Measurements from ENCODE around the gene CDH15.

Gene CDH15

GRCh38 chr16:89140981-89141883, 30.3 kb upstream of the CDH15 start:
- no peak for TF ChIP-seq CTCF (conservative IDR thresholded peaks at IDR 0.05; ENCODE audit: low read length)
- DNase-seq (ENCODE audit: low read depth) = no peak
- no peak overlapping the region for H3K4me3 ChIP-seq (ENCODE audit: low read length)

GRCh38 chr16:89141884-89142267, 29.7 kb upstream of the CDH15 start:
- H3K4me3 ChIP-seq (ENCODE audit: low read length) = no peak overlapping the region
- DNase-seq (ENCODE audit: low read depth) = no peak
- no peak for TF ChIP-seq CTCF (conservative IDR thresholded peaks at IDR 0.05; ENCODE audit: low read length)

GRCh38 chr16:89142474-89143195, 28.9 kb upstream of the CDH15 start:
- no peak for TF ChIP-seq CTCF (conservative IDR thresholded peaks at IDR 0.05; ENCODE audit: low read length)
- no peak for DNase-seq (ENCODE audit: low read depth)
- H3K4me3 ChIP-seq (ENCODE audit: low read length) = no peak overlapping the region

- DNase-seq (ENCODE audit: low read depth) = no peak
- no peak for TF ChIP-seq CTCF (conservative IDR thresholded peaks at IDR 0.05; ENCODE audit: low read length)
- H3K4me3 ChIP-seq (ENCODE audit: low read length) = no peak overlapping the region
These were observed 28.3 kb upstream of the CDH15 start for GRCh38 chr16:89143201-89143741.

- no peak for TF ChIP-seq CTCF (conservative IDR thresholded peaks at IDR 0.05; ENCODE audit: low read length)
- no peak overlapping the region for H3K4me3 ChIP-seq (ENCODE audit: low read length)
- DNase-seq (ENCODE audit: low read depth) = peak; percentile 12
These were observed 27.5 kb upstream of the CDH15 start for GRCh38 chr16:89143911-89144675.

GRCh38 chr16:89144681-89145080, 26.9 kb upstream of the CDH15 start:
- no peak for TF ChIP-seq CTCF (conservative IDR thresholded peaks at IDR 0.05; ENCODE audit: low read length)
- no peak overlapping the region for H3K4me3 ChIP-seq (ENCODE audit: low read length)
- DNase-seq (ENCODE audit: low read depth) = no peak
